B cell (primary cell): ENCODE measurements around the gene FSHR. TPM values are rescaled to one million over a fixed set of nuclear protein-coding genes. Genes with fewer than 3 reads are reported as not detected.

ENCODE experiments used
- ATAC-seq: fragments of 200-7000 bp; cut with Tn5 transposase; one replicate; pipeline ENCODE4 v1.10.0; 2021; ENCODE audit warnings: low read depth, mild to moderate bottlenecking, moderate number of reproducible peaks, moderate library complexity
- CTCF ChIA-PET: fragments of 350-600 bp; sonication (Branson Sonifier 250); formaldehyde crosslinking; loops from one replicate; lab custom pipeline; 2021; ENCODE audit warnings: antibody characterized with exemption, inconsistent platforms; lab: Charles Lee
- POLR2A ChIA-PET: fragments of 350-600 bp; sonication (Branson Sonifier 250); formaldehyde crosslinking; loops from one replicate; lab custom pipeline; 2021; ENCODE audit warnings: antibody characterized with exemption; lab: Charles Lee
- DNase-seq: peaks from one replicate; pipeline ENCODE4 v3.0.0; 2013
- H2AFZ ChIP-seq: 2 replicates; pipeline ENCODE4 v1.6.1; 2012; ENCODE audit warnings: mild to moderate bottlenecking, low read depth, low read length; ENCODE audit not compliant: insufficient read depth, poor library complexity, severe bottlenecking
- H3K27ac ChIP-seq, 2 donors: 1 replicate in 1 of 2; 2 replicates in 1 of 2; pipeline ENCODE4 v1.5.1; 2012 to 2013; ENCODE audit warnings: low read length in 2 of 2, mild to moderate bottlenecking in 2 of 2, moderate library complexity in 1 of 2
- H3K27me3 ChIP-seq, 4 experiments: fragments of 200-600 bp in 1 of 4; sonication (generic) in 1 of 4; replicated peaks in 1 of 4; 1 replicate in 2 of 4; 2 replicates in 2 of 4; pipeline versions ENCODE4 v1.6.1 to v1.7.0; 2013 to 2016; ENCODE audit warnings: low read length in 3 of 4, mild to moderate bottlenecking in 2 of 4, mixed read lengths in 1 of 4, moderate library complexity in 1 of 4; ENCODE audit not compliant: insufficient read depth in 4 of 4, control insufficient read depth in 3 of 4; ENCODE audit errors: control extremely low read depth in 1 of 4
- H3K36me3 ChIP-seq, 2 experiments: replicated peaks in 1 of 2; 1 replicate in 1 of 2; 2 replicates in 1 of 2; pipeline versions ENCODE4 v1.6.1 to v1.7.1; 2013; ENCODE audit warnings: low read length in 1 of 2; ENCODE audit not compliant: insufficient read depth in 2 of 2, control insufficient read depth in 1 of 2; ENCODE audit errors: control extremely low read depth in 1 of 2, extremely low read depth in 1 of 2
- H3K4me1 ChIP-seq, 2 donors: fragments of 200-600 bp in 1 of 2; sonication (generic) in 1 of 2; 1 replicate in 1 of 2; 2 replicates in 1 of 2; pipeline versions ENCODE4 v1.5.1 to v1.6.1; 2013 to 2017; ENCODE audit warnings: low read length in 2 of 2; ENCODE audit not compliant: control insufficient read depth in 2 of 2, insufficient read depth in 2 of 2
- H3K4me2 ChIP-seq: replicated peaks from 2 replicates; pipeline ENCODE3; 2012; ENCODE audit warnings: mild to moderate bottlenecking, low read depth, low read length; ENCODE audit not compliant: poor library complexity, severe bottlenecking
- H3K4me3 ChIP-seq, 5 experiments: fragments of 200-600 bp in 1 of 5; sonication (generic) in 1 of 5; 1 replicate in 3 of 5; 2 replicates in 2 of 5; pipeline versions ENCODE4 v1.5.1 to v1.7.0; 2011 to 2016; ENCODE audit warnings: low read length in 4 of 5, mild to moderate bottlenecking in 4 of 5, low read depth in 2 of 5, control low read depth in 1 of 5, moderate library complexity in 1 of 5; ENCODE audit not compliant: insufficient read depth in 1 of 5; ENCODE audit errors: control extremely low read depth in 1 of 5, extremely low read depth in 1 of 5
- H3K79me2 ChIP-seq: fragments of 200-600 bp; sonication (generic); one replicate; pipeline ENCODE4 v1.6.0; 2016; ENCODE audit warnings: low read length; ENCODE audit not compliant: control insufficient read depth, insufficient read depth
- H3K9ac ChIP-seq: fragments of 200-600 bp; sonication (generic); 2 replicates; pipeline ENCODE4 v1.6.1; 2017; ENCODE audit warnings: mild to moderate bottlenecking, low read length, moderate library complexity
- H3K9me3 ChIP-seq, 3 donors: one replicate each; pipeline versions ENCODE4 v1.6.1 to v1.7.1; 2013; ENCODE audit warnings: low read length in 2 of 3; ENCODE audit not compliant: control insufficient read depth in 2 of 3, insufficient read depth in 1 of 3; ENCODE audit errors: control extremely low read depth in 1 of 3
- H4K20me1 ChIP-seq: 2 replicates; pipeline ENCODE4 v1.6.0; 2012; ENCODE audit warnings: mild to moderate bottlenecking, low read length; ENCODE audit not compliant: insufficient read depth, control insufficient read depth, poor library complexity, severe bottlenecking
- H3K27ac Mint-ChIP-seq: one replicate; pipeline ENCODE4 v1.8.0; 2021; ENCODE audit warnings: mixed read lengths
- H3K27me3 Mint-ChIP-seq: one replicate; pipeline ENCODE4 v1.8.0; 2021; ENCODE audit warnings: mixed read lengths
- H3K4me1 Mint-ChIP-seq: one replicate; pipeline ENCODE4 v1.8.0; 2021; ENCODE audit warnings: mixed read lengths
- H3K4me3 Mint-ChIP-seq: one replicate; pipeline ENCODE4 v1.8.0; 2021; ENCODE audit warnings: mixed read lengths
- H3K9me3 Mint-ChIP-seq: one replicate; pipeline ENCODE4 v1.8.0; 2022; ENCODE audit warnings: mixed read lengths; ENCODE audit not compliant: insufficient read depth
- EZH2 ChIP-seq: IDR thresholded peaks from 2 replicates; pipeline ENCODE4 v1.6.1; 2012; ENCODE audit warnings: borderline replicate concordance, low read depth, mild to moderate bottlenecking, moderate library complexity, low read length; ENCODE audit not compliant: insufficient read depth, poor library complexity, severe bottlenecking
- WGBS: methylation state at CpG from one replicate; pipeline ENCODE4 v1.1.5; 2013; ENCODE audit warnings: missing lambda C conversion rate; ENCODE audit not compliant: insufficient coverage; 5-methylcytosine and 5-hydroxymethylcytosine counted together
- intact Hi-C: fragments of 100-400 bp; cut with micrococcal nuclease; formaldehyde crosslinking; loops from one replicate; pipeline ENCODE4 v1.10.0; 2022
- polyA plus RNA-seq: library from polyadenylated mRNA; depleted of rRNA; stranded (reverse); fragments of >200 nt; gene quantifications from 2 replicates; pipeline ENCODE4 v1.2.3, GENCODE V29; 2012
- total RNA-seq, 2 donors: library from RNA; stranded (reverse); fragments of 120-200 nt in 1 of 2; gene quantifications; 1 replicate in 1 of 2; 2 replicates in 1 of 2; pipeline versions ENCODE4 v1.2.3 to v1.2.4, GENCODE V29; 2013 to 2022
- TF ChIP-seq, protein P1 (sequence below): fragments of 200-600 bp; IDR thresholded peaks from one replicate; pipeline ENCODE4 v1.8.0; 2022; ENCODE audit warnings: antibody characterized with exemption, mild to moderate bottlenecking

Gene FSHR
- total and polyA plus RNA-seq, 2 donors (not counting 1 experiment from before 2014, with no cell fraction given), result not detected

DNA sequence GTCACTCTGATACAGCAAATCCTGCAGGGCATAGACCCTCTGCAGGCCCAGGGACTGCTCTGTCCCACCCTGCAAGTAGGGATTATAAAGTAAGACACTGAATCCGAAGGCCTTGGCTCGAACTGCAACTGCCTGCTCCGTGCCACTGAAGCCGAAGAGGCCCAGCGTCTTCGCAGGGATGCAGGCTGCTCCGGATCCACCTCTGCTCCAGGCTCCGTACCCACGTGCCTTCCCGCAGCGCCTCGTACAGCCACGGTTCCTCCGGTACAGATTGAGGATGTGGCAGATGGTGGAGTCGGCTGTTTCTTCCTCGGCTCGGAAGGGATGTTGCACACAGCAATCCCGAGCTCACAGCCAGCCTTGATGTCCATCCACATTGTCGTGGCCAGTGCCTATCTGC lies 238.4 kb downstream of the FSHR start:
- intact Hi-C loops, result no loop called here

GRCh38 chr2:48915227-48915626 lies 239.1 kb downstream of the FSHR start:
- Histone ChIP-seq H3K27ac (no peak overlapping the region), H3K4me1 (no peaks in the 10 kb centered on the region), H3K36me3 (no peaks in the 10 kb centered on the region), H3K27me3 (no peaks in the 10 kb centered on the region), H3K9me3 (peaks cover 0 to 6% (median 0%) of the 10 kb centered on the region in 3 donors), H4K20me1 (no peaks in the 10 kb centered on the region), H3K4me2 (no peak overlapping the region), H2AFZ (no peak overlapping the region), H3K4me3 (no peak overlapping the region), H3K79me2 (no peaks in the 10 kb centered on the region), H3K9ac (no peak overlapping the region)
- H3K9me3 Mint-ChIP-seq, result no peaks in the 10 kb centered on the region
- H3K27ac Mint-ChIP-seq, result no peak overlapping the region
- no peak for ATAC-seq
- H3K27me3 Mint-ChIP-seq, result peaks cover 3% of the 10 kb centered on the region
- no peak for DNase-seq
- CTCF ChIA-PET, result no interaction called here
- 83% methylated on average over 10 of the region's 10 CpGs for WGBS
- H3K4me3 Mint-ChIP-seq, result no peak overlapping the region
- no peaks in the 10 kb centered on the region for H3K4me1 Mint-ChIP-seq
- TF ChIP-seq EZH2, result no peak
- TF ChIP-seq, protein P1, sequence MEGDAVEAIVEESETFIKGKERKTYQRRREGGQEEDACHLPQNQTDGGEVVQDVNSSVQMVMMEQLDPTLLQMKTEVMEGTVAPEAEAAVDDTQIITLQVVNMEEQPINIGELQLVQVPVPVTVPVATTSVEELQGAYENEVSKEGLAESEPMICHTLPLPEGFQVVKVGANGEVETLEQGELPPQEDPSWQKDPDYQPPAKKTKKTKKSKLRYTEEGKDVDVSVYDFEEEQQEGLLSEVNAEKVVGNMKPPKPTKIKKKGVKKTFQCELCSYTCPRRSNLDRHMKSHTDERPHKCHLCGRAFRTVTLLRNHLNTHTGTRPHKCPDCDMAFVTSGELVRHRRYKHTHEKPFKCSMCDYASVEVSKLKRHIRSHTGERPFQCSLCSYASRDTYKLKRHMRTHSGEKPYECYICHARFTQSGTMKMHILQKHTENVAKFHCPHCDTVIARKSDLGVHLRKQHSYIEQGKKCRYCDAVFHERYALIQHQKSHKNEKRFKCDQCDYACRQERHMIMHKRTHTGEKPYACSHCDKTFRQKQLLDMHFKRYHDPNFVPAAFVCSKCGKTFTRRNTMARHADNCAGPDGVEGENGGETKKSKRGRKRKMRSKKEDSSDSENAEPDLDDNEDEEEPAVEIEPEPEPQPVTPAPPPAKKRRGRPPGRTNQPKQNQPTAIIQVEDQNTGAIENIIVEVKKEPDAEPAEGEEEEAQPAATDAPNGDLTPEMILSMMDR, result no peak
- intact Hi-C loops, result no loop called here
- POLR2A ChIA-PET, result no interaction called here

More for the DNA sequence above, 238.4 kb downstream of the FSHR start:
- no peak overlapping the region for H2AFZ ChIP-seq
- no peak overlapping the region for H3K27ac Mint-ChIP-seq
- H4K20me1 ChIP-seq, result no peaks in the 10 kb centered on the region
- no peak overlapping the region for H3K9ac ChIP-seq
- H3K4me3 Mint-ChIP-seq, result no peak overlapping the region
- ChIA-PET POLR2A (no interaction called here), CTCF (no interaction called here)
- H3K4me1 Mint-ChIP-seq, result no peaks in the 10 kb centered on the region
- H3K27ac ChIP-seq, result no peak overlapping the region
- ATAC-seq, result no peak
- H3K4me1 ChIP-seq, result no peaks in the 10 kb centered on the region
- no peak overlapping the region for H3K4me2 ChIP-seq
- no peak overlapping the region for H3K4me3 ChIP-seq
- WGBS, result 94% methylated on average over 19 of the region's 19 CpGs
- peaks cover 3% of the 10 kb centered on the region for H3K27me3 Mint-ChIP-seq
- no peaks in the 10 kb centered on the region for H3K9me3 Mint-ChIP-seq
- H3K36me3 ChIP-seq, result no peaks in the 10 kb centered on the region
- TF ChIP-seq, protein P1, result no peak
- TF ChIP-seq EZH2, result no peak
- H3K79me2 ChIP-seq, result no peaks in the 10 kb centered on the region
- H3K9me3 ChIP-seq, result peaks cover 0 to 6% (median 0%) of the 10 kb centered on the region in 3 donors
- H3K27me3 ChIP-seq, result no peaks in the 10 kb centered on the region
- DNase-seq, result no peak
